Chondrocyte (in vitro differentiated cells): ENCODE results near the gene CMTM7. TPM values are rescaled to one million over a fixed set of nuclear protein-coding genes. Genes with fewer than 3 reads are reported as not detected.

Experiments used
- DNase-seq: peaks from one replicate; pipeline ENCODE4 v3.0.0; 2021; ENCODE audit warnings: mixed read lengths, low spot score
- H3K27ac Mint-ChIP-seq: one replicate; pipeline ENCODE4 v1.8.0; 2021; ENCODE audit warnings: mild to moderate bottlenecking, moderate library complexity, mixed read lengths; ENCODE audit not compliant: unreplicated experiment
- H3K27me3 Mint-ChIP-seq: 2 replicates; pipeline ENCODE4 v1.8.0; 2021; ENCODE audit warnings: low read depth, mixed read lengths
- H3K36me3 Mint-ChIP-seq: 2 replicates; pipeline ENCODE4 v1.8.0; 2021; ENCODE audit warnings: low read depth, mixed read lengths
- H3K4me1 Mint-ChIP-seq: 2 replicates; pipeline ENCODE4 v1.8.0; 2021; ENCODE audit warnings: low read depth, mild to moderate bottlenecking, mixed read lengths
- H3K4me3 Mint-ChIP-seq: one replicate; pipeline ENCODE4 v1.8.0; 2021; ENCODE audit warnings: mild to moderate bottlenecking, moderate library complexity, mixed read lengths; ENCODE audit not compliant: unreplicated experiment
- H3K9me3 Mint-ChIP-seq: 2 replicates; pipeline ENCODE4 v1.8.0; 2021; ENCODE audit warnings: low read depth, mixed read lengths
- total RNA-seq: library from RNA; stranded (reverse); gene quantifications from 3 replicates; pipeline ENCODE4 v1.2.1, GENCODE V29; 2021
- TF ChIP-seq, protein P1 (sequence below): fragments of 200-600 bp; sonication (generic); IDR thresholded peaks from 2 replicates; pipeline ENCODE4 v1.5.0; 2021; ENCODE audit warnings: antibody characterized with exemption, mild to moderate bottlenecking, moderate library complexity

CMTM7 gene
- total RNA-seq, 1 donor from 2014 or later, result 8.8 TPM

DNA sequence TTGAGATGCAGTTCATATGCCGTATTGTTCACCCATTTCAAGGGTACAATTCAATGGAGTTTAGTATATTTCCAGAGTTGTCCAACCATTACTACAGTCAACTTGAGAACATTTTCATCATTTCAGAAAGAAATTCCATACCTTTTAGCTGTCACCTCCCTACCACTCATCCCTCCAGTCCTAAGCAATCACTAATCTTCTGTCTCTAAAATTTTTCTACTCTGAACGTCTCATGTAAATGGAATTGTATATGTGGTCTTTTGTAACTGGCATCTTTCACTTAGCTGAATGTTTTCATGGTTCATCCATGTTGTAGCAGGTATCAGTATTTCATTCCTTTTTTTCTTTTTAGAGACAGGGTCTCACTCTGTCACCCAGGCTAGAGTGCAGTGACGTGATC, 51.1 kb downstream of the CMTM7 start:
- Mint-ChIP-seq H3K27me3 (no peaks in the 10 kb centered on the region), H3K36me3 (peaks cover 5% of the 10 kb centered on the region), H3K4me3 (no peak overlapping the region), H3K27ac (no peak overlapping the region), H3K9me3 (peaks cover 5% of the 10 kb centered on the region), H3K4me1 (peaks cover 18% of the 10 kb centered on the region)
- TF ChIP-seq, protein P1, sequence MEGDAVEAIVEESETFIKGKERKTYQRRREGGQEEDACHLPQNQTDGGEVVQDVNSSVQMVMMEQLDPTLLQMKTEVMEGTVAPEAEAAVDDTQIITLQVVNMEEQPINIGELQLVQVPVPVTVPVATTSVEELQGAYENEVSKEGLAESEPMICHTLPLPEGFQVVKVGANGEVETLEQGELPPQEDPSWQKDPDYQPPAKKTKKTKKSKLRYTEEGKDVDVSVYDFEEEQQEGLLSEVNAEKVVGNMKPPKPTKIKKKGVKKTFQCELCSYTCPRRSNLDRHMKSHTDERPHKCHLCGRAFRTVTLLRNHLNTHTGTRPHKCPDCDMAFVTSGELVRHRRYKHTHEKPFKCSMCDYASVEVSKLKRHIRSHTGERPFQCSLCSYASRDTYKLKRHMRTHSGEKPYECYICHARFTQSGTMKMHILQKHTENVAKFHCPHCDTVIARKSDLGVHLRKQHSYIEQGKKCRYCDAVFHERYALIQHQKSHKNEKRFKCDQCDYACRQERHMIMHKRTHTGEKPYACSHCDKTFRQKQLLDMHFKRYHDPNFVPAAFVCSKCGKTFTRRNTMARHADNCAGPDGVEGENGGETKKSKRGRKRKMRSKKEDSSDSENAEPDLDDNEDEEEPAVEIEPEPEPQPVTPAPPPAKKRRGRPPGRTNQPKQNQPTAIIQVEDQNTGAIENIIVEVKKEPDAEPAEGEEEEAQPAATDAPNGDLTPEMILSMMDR, result no peak
- no peak for DNase-seq

DNA sequence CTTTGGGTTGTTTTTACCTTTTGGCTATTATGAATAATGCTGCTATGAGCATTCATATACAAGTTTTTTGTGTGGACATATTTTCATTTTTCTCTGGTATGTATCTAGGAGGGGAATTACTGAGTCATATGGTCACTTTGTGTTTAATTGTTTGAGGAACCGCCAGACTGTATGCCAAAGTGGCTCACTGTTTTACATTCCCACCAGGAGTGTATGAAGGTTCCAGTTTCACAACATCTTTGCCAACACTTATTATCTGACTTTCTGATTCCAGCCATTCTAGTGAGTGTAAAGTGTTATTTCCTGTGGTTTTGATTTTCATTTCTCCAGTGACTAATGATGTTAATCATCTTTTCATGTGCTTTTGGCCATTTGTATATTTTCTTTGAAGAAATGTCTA, 51.8 kb downstream of the CMTM7 start:
- no peak overlapping the region for H3K4me3 Mint-ChIP-seq
- peaks cover 5% of the 10 kb centered on the region for H3K9me3 Mint-ChIP-seq
- TF ChIP-seq, protein P1, result no peak
- peaks cover 14% of the 10 kb centered on the region for H3K4me1 Mint-ChIP-seq
- H3K36me3 Mint-ChIP-seq, result peaks cover 5% of the 10 kb centered on the region
- DNase-seq, result no peak
- no peaks in the 10 kb centered on the region for H3K27me3 Mint-ChIP-seq
- H3K27ac Mint-ChIP-seq, result no peak overlapping the region

DNA sequence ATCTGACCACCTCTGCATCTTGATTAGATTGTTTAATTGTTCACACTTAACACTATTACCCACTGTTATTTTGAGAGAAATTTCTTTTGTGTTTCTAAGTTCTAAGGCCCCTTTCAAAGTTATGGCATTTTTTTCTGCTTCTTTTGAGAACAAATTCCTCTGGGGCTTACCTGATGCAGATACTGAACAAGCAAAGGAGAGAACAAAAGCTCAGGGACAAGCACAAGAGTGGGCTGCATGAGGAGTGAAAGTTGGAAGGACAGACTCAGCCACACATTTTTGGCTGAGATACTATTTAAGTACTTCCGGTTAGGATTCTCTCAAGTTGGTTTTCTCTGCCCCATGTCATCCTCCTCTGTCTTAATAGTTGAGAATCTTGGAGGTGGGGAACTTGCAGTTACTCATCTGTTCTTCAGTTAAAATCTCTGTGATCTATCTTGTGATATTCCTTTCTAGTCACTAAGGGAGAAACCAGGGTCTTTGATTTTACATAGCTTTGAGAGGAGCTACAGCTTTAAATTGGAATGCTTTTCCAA, 56.3 kb downstream of the CMTM7 start:
- peaks cover 7% of the 10 kb centered on the region for H3K36me3 Mint-ChIP-seq
- H3K4me3 Mint-ChIP-seq, result no peak overlapping the region
- no peaks in the 10 kb centered on the region for H3K27me3 Mint-ChIP-seq
- DNase-seq, result no peak
- TF ChIP-seq, protein P1, result no peak
- peaks cover 5% of the 10 kb centered on the region for H3K9me3 Mint-ChIP-seq
- no peak overlapping the region for H3K27ac Mint-ChIP-seq
- peaks cover 6% of the 10 kb centered on the region for H3K4me1 Mint-ChIP-seq

DNA sequence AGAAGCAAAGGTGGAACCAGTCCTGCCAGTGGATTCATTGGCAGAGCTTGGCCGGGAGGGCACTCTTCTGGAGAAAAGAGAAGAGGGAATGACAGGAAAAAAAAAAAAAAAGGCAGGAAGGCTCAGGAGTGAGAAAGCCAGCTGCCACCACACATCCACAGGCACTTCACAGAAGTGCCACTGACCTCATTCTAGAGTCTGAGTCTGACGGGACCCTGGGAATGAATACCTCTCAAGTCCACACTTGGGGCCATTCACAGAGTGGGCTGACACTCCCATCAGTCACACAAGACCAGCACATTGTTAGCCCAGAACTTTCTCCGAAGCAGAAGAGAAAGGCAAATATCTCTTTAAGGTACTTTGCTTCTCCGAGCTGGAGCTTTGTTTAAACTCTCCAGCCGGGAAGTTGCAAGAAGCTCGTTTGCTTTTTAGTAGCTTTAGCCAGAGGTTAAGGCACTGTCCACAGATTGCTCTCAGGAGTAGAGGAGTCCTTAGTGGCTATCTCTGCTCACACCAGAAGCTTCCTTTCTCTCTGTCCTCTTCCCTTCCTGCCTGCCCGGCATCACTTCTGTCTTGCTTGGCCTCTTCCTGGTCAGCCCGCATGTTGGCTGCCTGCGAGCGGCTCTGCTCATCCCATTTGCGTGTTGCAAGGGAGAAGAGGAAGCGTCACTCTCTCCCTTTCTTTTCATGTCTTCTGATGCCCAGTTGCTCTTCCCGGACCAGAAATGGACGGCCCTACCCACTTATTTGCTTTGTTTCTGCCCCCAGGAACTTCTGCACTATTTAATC, 57.2 kb downstream of the CMTM7 start:
- Mint-ChIP-seq H3K36me3 (peaks cover 7% of the 10 kb centered on the region), H3K4me1 (peaks cover 8% of the 10 kb centered on the region), H3K27ac (no peak overlapping the region), H3K4me3 (no peak overlapping the region), H3K9me3 (peaks cover 3% of the 10 kb centered on the region), H3K27me3 (no peaks in the 10 kb centered on the region)
- TF ChIP-seq, protein P1, result no peak
- DNase-seq, result no peak

DNA sequence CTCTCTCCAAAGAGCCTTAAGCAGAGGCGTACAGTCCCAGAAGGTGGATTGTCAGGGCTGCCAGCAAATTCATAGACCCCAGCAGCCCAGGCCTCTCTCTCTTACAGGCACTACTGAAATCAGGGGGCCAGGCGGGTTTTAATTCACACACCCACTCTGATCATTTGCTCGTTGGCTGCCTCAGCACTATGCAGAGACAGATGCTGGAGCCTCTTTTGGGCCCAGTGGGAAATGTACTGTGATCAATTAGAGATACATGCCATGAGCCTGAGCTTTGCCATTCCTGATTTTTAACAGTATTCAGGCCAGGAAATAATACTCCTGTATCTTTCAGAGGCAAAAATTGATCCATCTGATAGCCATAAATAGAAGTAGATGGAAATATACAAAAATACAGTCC, 58.0 kb downstream of the CMTM7 start:
- Mint-ChIP-seq H3K36me3 (peaks cover 7% of the 10 kb centered on the region), H3K4me3 (no peak overlapping the region), H3K9me3 (no peaks in the 10 kb centered on the region), H3K27me3 (no peaks in the 10 kb centered on the region), H3K27ac (no peak overlapping the region), H3K4me1 (peaks cover 11% of the 10 kb centered on the region)
- TF ChIP-seq, protein P1, result no peak
- DNase-seq, result no peak
